ENCODE data around the gene APOOL. TPM values are rescaled to one million over a fixed set of nuclear protein-coding genes. Genes with fewer than 3 reads are reported as not detected.

The APOOL gene
- total and polyA plus RNA-seq, 10 donors: 1.5 to 14.4 (median 8.8) TPM

GRCh38 chrX:85112293-85112692 is 108.6 kb downstream of the APOOL start:
- Histone ChIP-seq H3K4me1 (no peaks in the 10 kb centered on the region), H3K9me3 (no peaks in the 10 kb centered on the region), H3K36me3 (no peaks in the 10 kb centered on the region), H3K27me3 (replicated peaks in 1 of 7) (peaks cover 0 to 10% (median 0%) of the 10 kb centered on the region in 7 donors), H3K4me3 (no peak overlapping the region), H3K27ac (no peak overlapping the region)
- no peak for DNase-seq
- WGBS, 5 donors: 32 to 61% (median 45%) methylated on average over 9 of the region's 9 CpGs
- TF ChIP-seq POLR2A (IDR thresholded peaks at IDR 0.05): no peak
- TF ChIP-seq CTCF (IDR thresholded peaks at IDR 0.05 in 8 of 11, conservative IDR thresholded peaks at IDR 0.05 in 3 of 11): no peak
- TF ChIP-seq POLR2AphosphoS5 (IDR thresholded peaks at IDR 0.05): no peak
- intact Hi-C loops (cut with DNase I; ENCODE audit: low total_unique reads): loop anchor here (5.0 kb wide), 1 partner anchor 435 kb away; no protein-coding TSS in a partner anchor

- intact Hi-C loops (cut with DNase I; ENCODE audit: low total_unique reads): loop anchor here (5.0 kb wide), 1 partner anchor 434 kb away; no protein-coding TSS in a partner anchor
- WGBS, 5 donors: 49 to 96% (median 75%) methylated on average over 2 of the region's 2 CpGs
- no peak overlapping the region for H3K27ac ChIP-seq
- DNase-seq: no peak
- TF ChIP-seq POLR2A (IDR thresholded peaks at IDR 0.05): no peak
- peaks cover 0 to 10% (median 0%) of the 10 kb centered on the region in 7 donors for H3K27me3 ChIP-seq (replicated peaks in 1 of 7)
- H3K4me3 ChIP-seq: no peak overlapping the region
- no peaks in the 10 kb centered on the region for H3K9me3 ChIP-seq
- H3K36me3 ChIP-seq: no peaks in the 10 kb centered on the region
- no peaks in the 10 kb centered on the region for H3K4me1 ChIP-seq
Measured at GRCh38 chrX:85113746-85114145, 110.1 kb downstream of the APOOL start.

- no peak for TF ChIP-seq POLR2A (IDR thresholded peaks at IDR 0.05)
- TF ChIP-seq CTCF (IDR thresholded peaks at IDR 0.05 in 8 of 11, conservative IDR thresholded peaks at IDR 0.05 in 3 of 11): no peak
- no peak for TF ChIP-seq POLR2AphosphoS5 (IDR thresholded peaks at IDR 0.05)
- no peaks in the 10 kb centered on the region for H3K36me3 ChIP-seq
- no peak for DNase-seq
- H3K4me3 ChIP-seq: no peak overlapping the region
- WGBS, 5 donors: 74 to 95% (median 83%) methylated on average over 3 of the region's 3 CpGs
- no peaks in the 10 kb centered on the region for H3K9me3 ChIP-seq
- H3K27ac ChIP-seq: no peak overlapping the region
- intact Hi-C loops (cut with DNase I; ENCODE audit: low total_unique reads): loop anchor here (5.0 kb wide), 1 partner anchor 433 kb away; no protein-coding TSS in a partner anchor
- peaks cover 0 to 10% (median 0%) of the 10 kb centered on the region in 7 donors for H3K27me3 ChIP-seq (replicated peaks in 1 of 7)
- no peaks in the 10 kb centered on the region for H3K4me1 ChIP-seq
Measured at GRCh38 chrX:85114171-85114570, 110.5 kb downstream of the APOOL start.

GRCh38 chrX:85114776-85115175 is 111.1 kb downstream of the APOOL start:
- peaks cover 0 to 10% (median 0%) of the 10 kb centered on the region in 7 donors for H3K27me3 ChIP-seq (replicated peaks in 1 of 7)
- intact Hi-C loops (cut with DNase I; ENCODE audit: low total_unique reads): loop anchor here (5.0 kb wide), 1 partner anchor 433 kb away; no protein-coding TSS in a partner anchor

More at GRCh38 chrX:85114776-85115175, 111.1 kb downstream of the APOOL start:
- no peaks in the 10 kb centered on the region for H3K4me1 ChIP-seq
- DNase-seq: no peak
- H3K9me3 ChIP-seq: no peaks in the 10 kb centered on the region
- H3K4me3 ChIP-seq: no peak overlapping the region
- H3K36me3 ChIP-seq: no peaks in the 10 kb centered on the region
- H3K27ac ChIP-seq: no peak overlapping the region
- TF ChIP-seq CTCF (IDR thresholded peaks at IDR 0.05 in 8 of 11, conservative IDR thresholded peaks at IDR 0.05 in 3 of 11): no peak
- no peak for TF ChIP-seq POLR2AphosphoS5 (IDR thresholded peaks at IDR 0.05)
- TF ChIP-seq POLR2A (IDR thresholded peaks at IDR 0.05): no peak
